ENCODE measurements around the gene CCDC200.

- TF ChIP-seq CTCF (IDR thresholded peaks at IDR 0.05; ENCODE audit: low read depth, low read length, poor library complexity, severe bottlenecking): no peak
- no peak for TF ChIP-seq EZH2phosphoT487 (IDR thresholded peaks at IDR 0.05; ENCODE audit: borderline replicate concordance, low read length)
These were observed 10.8 kb downstream of the CCDC200 start for GRCh38 chr17:43217614-43218087.

Data from DOHH2 (cell line).